HG02798 (cell line): ENCODE results near the gene SPNS2.

Source experiments
- ATAC-seq: cut with Tn5 transposase; IDR thresholded peaks from one replicate; pipeline ENCODE4 v1.9.1; 2021; ENCODE audit warnings: mild to moderate bottlenecking; ENCODE audit not compliant: unreplicated experiment, poor library complexity

Gene SPNS2

GRCh38 chr17:4534928-4535666 lies 36.4 kb downstream of the SPNS2 start:
- no peak for ATAC-seq

DNA sequence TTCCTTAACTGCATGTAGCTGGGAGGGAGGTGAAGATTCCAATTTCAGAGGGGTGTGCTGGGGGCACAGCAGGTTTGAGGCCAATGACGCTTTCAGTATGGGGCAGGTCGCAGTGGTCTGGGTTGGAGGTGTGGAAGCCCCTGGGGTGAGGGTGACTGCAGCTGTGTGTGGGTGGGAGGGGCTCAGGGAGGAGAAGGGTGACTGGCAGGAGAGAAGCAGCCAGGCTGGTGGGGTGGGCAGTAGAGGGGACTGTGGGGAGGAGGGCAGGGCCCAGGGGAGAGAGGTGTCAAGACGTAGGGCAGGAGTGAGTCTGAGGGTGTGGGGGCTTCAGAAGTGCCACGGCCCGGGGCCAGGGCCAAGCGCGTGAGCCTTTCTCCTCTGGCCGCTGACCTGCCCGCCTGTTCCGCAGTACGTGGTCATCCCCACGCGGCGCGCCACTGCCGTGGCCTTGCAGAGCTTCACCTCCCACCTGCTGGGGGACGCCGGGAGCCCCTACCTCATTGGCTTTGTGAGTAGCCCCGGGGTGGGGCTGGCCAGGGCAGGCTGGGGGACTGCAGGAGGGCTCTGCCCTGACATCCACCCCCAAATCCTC lies 37.1 kb downstream of the SPNS2 start:
- ATAC-seq: no peak

DNA sequence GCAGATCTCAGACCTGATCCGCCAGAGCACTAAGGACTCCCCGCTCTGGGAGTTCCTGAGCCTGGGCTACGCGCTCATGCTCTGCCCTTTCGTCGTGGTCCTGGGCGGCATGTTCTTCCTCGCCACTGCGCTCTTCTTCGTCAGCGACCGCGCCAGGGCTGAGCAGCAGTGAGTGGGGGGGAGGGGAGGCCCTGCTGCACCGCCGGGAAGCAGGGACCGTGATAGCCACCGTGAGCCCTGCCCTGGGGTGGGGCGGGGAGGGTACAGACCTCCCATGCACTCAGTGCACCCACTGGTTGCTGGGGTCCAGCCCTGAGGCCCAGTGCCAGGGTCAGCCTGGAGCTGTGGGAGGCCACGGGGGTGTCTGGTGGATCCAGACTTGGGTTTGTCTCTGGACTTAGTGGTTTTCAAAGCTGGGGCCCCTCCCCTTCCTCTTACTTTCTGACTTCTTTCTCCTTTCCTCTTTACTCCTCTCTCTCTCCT lies 37.6 kb downstream of the SPNS2 start:
- ATAC-seq: no peak

DNA sequence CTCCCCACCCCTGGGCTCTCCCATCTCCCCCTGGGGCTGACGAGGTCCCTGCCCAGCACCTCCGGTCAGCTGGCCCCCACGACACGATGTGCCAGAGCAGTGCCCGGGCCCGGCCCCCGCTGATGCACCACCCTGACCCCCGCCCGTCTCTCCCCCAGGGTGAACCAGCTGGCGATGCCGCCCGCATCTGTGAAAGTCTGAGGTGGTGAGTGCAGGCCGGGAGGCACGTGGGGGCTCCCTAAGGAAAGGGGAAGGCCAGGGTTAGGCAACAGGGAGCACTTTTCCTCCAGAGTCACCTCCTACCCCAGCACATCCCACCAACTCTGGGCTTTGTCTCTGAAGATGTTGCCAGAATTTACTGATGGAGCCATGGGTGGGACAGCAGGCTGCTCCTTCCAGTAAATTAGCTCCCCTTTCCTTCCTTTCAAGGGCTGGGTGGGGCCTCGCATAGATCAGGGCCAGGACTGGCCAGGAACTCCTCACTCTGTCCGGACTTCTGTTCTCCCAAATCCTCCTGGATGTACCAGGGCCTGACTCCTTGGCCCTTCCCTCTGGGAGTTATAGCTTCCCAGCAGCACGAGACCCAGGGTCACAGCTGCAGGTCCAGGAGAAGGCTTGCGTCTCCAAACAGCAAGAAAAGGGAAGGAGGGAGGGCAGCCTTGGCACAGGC lies 38.2 kb downstream of the SPNS2 start:
- no peak for ATAC-seq

DNA sequence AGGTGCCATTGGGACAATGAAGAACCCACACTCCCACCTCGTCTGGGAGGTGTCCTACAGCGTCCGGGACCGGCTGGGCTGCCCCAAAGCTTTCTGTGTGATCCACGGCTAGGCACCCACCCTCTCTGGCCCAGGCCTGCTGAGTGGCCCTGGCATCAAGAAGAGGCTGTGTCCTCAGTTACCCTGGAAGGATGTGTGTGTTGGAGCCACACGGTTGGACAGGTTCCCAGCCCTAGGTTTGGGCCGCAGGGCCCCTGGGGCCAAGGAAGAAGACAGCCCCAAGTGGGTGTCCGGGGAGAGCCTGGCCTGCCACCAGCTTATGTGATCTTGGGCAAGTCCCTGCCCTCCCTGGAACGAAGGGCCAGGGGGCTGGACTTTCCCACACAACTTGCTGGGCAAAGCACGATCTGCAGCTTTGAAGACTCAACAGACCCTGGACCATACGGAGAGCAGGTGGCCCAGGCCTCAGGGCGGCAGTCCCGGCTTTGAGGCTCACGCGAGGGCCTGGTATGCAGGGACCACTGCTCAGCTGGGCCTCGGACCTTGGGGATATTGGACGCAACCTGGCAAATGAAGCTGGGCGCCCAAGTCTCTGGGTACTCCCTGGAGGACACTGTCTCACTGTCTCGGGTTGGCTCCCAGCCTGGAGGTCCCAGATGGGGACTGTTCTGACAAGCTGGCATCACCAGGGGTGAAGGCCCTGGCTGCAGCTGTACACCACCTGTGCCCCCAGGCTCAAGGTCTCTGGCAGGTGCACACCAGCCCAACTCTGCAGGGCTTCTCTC lies 39.0 kb downstream of the SPNS2 start:
- no peak for ATAC-seq

- ATAC-seq: no peak
These were observed 39.7 kb downstream of the SPNS2 start for GRCh38 chr17:4538236-4539002.

DNA sequence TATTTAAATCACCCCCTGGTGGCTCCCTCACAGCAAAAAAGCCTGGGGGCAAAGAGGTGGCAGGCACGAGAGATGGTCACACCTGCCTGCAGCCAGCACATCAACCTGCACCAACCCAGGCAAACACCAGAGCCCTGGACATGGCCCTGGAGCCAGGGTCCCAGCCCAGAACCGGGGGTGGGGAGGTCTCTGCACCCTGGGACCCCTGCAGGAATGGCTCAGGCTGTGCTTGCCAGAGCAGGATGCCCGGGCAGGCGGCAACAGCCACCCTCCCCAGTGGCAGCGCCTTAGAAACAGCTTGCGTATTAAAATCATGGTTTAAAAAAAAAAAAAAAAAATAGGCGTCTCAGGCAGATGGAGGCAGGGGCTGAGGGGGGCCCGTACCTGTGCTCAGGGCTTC lies 40.3 kb downstream of the SPNS2 start:
- ATAC-seq: no peak

GRCh38 chr17:4539576-4540223 lies 41.0 kb downstream of the SPNS2 start:
- ATAC-seq: no peak

DNA sequence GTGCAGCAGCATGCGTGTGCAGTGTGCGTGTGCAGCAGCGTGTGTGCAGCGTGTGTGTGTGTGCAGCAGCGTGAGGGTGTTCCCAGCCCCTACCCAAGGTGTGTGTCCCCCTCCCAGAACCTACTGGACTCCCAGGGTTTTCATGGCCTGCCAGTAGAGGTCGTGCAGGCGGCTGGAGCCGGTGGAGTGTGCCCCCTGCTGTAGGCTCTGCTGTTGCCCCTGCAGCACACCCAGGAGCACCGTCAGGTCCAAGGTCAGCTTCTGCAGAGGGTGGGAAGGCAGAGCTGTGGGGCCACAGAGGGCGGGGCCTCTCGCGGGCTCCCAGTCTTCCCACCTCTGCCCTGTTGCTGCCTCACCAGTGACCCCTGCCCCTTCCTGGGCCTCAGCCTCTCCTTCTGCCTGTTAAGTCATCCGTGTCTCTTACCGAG lies 41.6 kb downstream of the SPNS2 start:
- ATAC-seq: no peak

DNA sequence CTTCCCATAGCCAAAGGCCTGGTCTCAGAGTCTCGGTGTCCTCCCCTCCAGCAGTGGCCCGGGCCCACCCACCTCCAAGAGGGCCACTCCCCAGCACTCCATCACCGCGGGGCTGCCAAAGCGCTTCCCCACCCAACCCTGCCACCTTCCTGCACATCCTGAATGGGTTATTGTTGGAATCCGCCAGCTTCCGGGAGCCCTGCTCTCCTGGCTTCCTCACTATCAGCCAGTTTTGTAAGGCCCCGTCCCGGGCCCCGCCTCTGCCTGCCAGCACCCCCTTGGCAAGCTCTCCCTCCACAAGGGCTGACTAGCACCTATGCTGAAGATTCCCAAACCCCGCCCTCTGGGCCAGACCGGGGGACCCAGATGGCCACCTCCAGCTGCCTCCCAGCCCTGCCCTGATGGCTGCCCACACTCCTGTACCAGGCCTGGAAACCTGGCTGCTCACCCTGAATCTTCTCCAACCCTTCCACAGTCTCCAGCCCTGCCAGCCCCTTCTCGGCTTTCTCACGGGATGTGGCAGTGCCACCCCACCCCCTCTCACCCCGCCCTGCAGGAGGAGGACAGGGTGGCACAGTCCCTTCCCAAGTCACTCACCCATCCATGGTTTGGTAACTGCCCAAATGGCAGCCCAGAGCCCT lies 42.1 kb downstream of the SPNS2 start:
- ATAC-seq: no peak

- ATAC-seq: no peak
These were observed 42.8 kb downstream of the SPNS2 start for GRCh38 chr17:4541328-4542002.

GRCh38 chr17:4542003-4542725 lies 43.5 kb downstream of the SPNS2 start:
- no peak for ATAC-seq

GRCh38 chr17:4542726-4543191 lies 44.1 kb downstream of the SPNS2 start:
- no peak for ATAC-seq

GRCh38 chr17:4543557-4544026 lies 44.9 kb downstream of the SPNS2 start:
- no peak for ATAC-seq

DNA sequence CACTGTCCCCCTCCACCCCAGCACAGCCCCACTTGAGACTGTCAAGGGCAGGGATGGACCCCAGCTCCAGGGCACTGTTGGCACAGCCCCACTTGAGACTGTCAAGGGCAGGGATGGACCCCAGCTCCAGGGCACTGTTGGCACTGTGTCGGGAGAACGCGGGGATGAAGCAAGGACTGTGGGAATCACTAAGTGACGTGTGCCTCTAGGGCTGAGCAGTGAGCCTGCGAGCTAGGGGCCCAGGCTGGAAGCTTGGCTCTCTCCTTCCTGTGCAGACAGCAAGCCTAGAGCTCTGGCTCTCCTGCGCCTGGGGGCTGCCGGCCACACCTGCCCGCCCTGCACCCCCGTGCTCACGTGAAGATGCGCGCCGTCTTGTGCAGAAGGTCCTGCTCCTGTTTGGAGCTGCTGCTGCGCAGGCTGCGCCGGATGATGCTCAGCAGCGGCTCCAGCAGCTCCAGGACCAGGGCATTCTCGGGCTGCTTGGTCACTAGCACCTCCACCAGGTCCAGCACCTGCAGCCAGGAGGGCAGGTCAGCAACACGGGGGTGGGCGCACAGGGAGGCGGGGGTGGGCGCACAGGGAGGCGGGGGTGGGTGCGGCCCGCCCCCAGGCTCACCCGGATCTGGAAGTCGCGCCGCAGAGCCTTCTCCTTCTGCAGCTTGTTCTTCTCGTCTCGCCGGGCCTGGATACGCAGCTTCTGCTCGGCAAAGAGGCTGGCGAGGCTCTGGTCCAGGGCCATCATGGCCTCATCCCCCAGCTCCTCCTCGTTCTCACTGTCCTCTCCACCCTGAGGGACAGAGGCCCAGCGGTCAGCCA lies 45.7 kb downstream of the SPNS2 start:
- ATAC-seq: no peak

GRCh38 chr17:4544951-4545216 lies 46.2 kb downstream of the SPNS2 start:
- no peak for ATAC-seq
